Measurements from ENCODE around the gene MAPRE2.

DNA sequence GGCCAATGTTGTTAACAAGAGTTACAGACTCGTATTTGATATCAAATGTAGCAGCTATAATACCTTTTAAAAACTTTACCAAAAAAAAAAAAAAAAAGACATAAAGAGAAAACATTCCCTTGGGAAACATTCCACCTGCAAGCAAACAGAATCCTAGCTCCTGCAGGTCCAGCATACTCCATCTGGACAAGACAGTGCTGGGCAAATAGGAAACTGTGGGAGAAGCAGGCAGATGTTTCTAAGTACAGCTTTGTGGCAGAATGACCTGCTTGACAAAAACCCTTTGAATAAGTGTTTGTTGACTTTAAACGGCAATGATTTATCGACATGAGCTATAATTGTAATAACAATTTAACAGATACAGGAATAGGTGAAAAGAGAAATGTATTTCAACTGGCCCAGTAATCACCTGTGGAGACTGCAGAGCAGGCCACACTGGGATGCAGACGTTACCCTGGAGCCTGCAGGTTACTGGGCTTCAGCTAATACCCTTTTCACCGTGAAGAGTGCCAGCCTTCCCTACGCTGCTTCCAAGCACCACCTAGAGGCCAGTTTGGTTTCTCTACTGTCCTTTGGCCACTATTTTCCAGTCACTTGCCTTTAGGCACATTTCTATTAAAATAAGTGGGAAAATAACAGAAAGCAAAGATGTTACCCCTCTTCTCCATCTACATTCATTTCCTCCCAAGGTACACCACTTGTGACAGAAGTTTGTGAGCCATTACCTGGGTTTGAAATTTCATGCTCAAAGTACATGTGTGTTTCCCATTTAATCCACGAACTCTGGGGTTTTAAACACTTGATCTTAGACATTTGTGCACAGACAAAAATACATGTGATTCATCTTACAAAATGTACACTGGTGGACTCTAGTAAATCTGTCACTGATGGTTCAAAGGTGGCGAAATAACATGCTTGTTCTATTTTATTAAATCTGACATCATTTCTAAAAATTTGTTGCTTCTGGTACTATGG lies 102.7 kb downstream of the MAPRE2 start:
- TF ChIP-seq, protein P1, sequence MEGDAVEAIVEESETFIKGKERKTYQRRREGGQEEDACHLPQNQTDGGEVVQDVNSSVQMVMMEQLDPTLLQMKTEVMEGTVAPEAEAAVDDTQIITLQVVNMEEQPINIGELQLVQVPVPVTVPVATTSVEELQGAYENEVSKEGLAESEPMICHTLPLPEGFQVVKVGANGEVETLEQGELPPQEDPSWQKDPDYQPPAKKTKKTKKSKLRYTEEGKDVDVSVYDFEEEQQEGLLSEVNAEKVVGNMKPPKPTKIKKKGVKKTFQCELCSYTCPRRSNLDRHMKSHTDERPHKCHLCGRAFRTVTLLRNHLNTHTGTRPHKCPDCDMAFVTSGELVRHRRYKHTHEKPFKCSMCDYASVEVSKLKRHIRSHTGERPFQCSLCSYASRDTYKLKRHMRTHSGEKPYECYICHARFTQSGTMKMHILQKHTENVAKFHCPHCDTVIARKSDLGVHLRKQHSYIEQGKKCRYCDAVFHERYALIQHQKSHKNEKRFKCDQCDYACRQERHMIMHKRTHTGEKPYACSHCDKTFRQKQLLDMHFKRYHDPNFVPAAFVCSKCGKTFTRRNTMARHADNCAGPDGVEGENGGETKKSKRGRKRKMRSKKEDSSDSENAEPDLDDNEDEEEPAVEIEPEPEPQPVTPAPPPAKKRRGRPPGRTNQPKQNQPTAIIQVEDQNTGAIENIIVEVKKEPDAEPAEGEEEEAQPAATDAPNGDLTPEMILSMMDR (IDR thresholded peaks at IDR 0.05; ENCODE audit: insufficient read depth, low read length, poor library complexity, severe bottlenecking), result peak; percentile 53
- no peak for TF ChIP-seq EZH2phosphoT487 (conservative IDR thresholded peaks at IDR 0.05; ENCODE audit: low read length)

Data from SU-DHL-6 (cell line).